ENCODE results near the gene EXO1. TPM values are rescaled to one million over a fixed set of nuclear protein-coding genes. Genes with fewer than 3 reads are reported as not detected.
"Not testable (repeated sequence)": the region's sequence is repeated elsewhere in the genome, so short reads cannot be mapped to it uniquely, and the experiment has no call there.

Gene EXO1
- total RNA-seq, 4 donors from 2014 or later = 0.94 to 8.2 (median 0.98) TPM; not detected in 1

GRCh38 chr1:241846862-241847539 lies 1.0 kb upstream of the EXO1 start:
- intact Hi-C loops (cut with DNase I) = no loop called here
- peak overlapping the region in 2 of 3 donors; percentile 67 to 91 for H3K4me3 ChIP-seq (replicated peaks in 1 of 3)
- 72 to 83% methylated on average over 4 of the region's 4 CpGs for WGBS, 2 donors
- no peaks in the 10 kb centered on the region for H3K9me3 ChIP-seq
- no peak for DNase-seq
- TF ChIP-seq, protein P1, sequence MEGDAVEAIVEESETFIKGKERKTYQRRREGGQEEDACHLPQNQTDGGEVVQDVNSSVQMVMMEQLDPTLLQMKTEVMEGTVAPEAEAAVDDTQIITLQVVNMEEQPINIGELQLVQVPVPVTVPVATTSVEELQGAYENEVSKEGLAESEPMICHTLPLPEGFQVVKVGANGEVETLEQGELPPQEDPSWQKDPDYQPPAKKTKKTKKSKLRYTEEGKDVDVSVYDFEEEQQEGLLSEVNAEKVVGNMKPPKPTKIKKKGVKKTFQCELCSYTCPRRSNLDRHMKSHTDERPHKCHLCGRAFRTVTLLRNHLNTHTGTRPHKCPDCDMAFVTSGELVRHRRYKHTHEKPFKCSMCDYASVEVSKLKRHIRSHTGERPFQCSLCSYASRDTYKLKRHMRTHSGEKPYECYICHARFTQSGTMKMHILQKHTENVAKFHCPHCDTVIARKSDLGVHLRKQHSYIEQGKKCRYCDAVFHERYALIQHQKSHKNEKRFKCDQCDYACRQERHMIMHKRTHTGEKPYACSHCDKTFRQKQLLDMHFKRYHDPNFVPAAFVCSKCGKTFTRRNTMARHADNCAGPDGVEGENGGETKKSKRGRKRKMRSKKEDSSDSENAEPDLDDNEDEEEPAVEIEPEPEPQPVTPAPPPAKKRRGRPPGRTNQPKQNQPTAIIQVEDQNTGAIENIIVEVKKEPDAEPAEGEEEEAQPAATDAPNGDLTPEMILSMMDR (IDR thresholded peaks at IDR 0.05) = no peak
- no peak for TF ChIP-seq POLR2A (IDR thresholded peaks at IDR 0.05)
- no peaks in the 10 kb centered on the region for H3K27me3 ChIP-seq
- H3K27ac ChIP-seq = peak overlapping the region; percentile 95 to 99 (median 98)
- peaks cover 9 to 12% of the 10 kb centered on the region in 2 donors for H3K4me1 ChIP-seq
- no peaks in the 10 kb centered on the region for H3K36me3 ChIP-seq

GRCh38 chr1:241847540-241847795 lies 536 bp upstream of the EXO1 start:
- H3K4me1 ChIP-seq = peaks cover 9 to 12% of the 10 kb centered on the region in 2 donors

GRCh38 chr1:241848686-241849344 lies 811 bp downstream of the EXO1 start:
- H3K27ac ChIP-seq = no peak overlapping the region
- no peak overlapping the region for H3K4me3 ChIP-seq (replicated peaks in 1 of 3)
- TF ChIP-seq POLR2A (IDR thresholded peaks at IDR 0.05) = no peak
- TF ChIP-seq, protein P1 (IDR thresholded peaks at IDR 0.05) = no peak
- H3K36me3 ChIP-seq = no peaks in the 10 kb centered on the region
- 5 to 10% methylated on average over 13 of the region's 13 CpGs for WGBS, 2 donors
- H3K27me3 ChIP-seq = no peaks in the 10 kb centered on the region
- peaks cover 9 to 12% of the 10 kb centered on the region in 2 donors for H3K4me1 ChIP-seq
- no peak for DNase-seq
- intact Hi-C loops (cut with DNase I) = no loop called here
- H3K9me3 ChIP-seq = no peaks in the 10 kb centered on the region

More at GRCh38 chr1:241847540-241847795, 536 bp upstream of the EXO1 start:
- no peak for TF ChIP-seq POLR2A (IDR thresholded peaks at IDR 0.05)
- DNase-seq = no peak
- Histone ChIP-seq H3K27ac (peak overlapping the region; percentile 95 to 99 (median 98)), H3K9me3 (no peaks in the 10 kb centered on the region), H3K36me3 (no peaks in the 10 kb centered on the region), H3K27me3 (no peaks in the 10 kb centered on the region), H3K4me3 (replicated peaks in 1 of 3) (peak overlapping the region; percentile 67 to 91 (median 78))
- intact Hi-C loops (cut with DNase I) = no loop called here
- 7 to 9% methylated on average over 6 of the region's 6 CpGs for WGBS, 2 donors

DNA sequence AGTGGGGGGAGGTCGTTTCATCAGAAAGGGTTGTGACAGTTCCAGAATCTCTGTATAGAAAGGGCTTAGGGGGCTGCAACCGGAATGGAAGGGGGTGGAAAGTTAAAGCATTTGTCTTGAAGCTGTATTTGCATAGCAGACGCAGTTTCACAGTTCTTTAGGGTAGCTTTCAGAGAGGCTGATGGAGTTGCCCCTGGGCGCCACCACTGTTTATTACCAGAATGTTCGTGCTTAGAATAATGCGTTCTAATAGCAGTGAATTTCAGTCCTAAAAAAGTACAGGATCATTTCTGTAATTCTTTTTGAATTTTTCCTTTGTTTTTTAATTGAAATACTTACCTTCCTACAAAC lies 1.3 kb downstream of the EXO1 start:
- no peak overlapping the region for H3K4me3 ChIP-seq (replicated peaks in 1 of 3)
- 51 to 53% methylated on average over 6 of the region's 6 CpGs for WGBS, 2 donors
- H3K27ac ChIP-seq = no peak overlapping the region
- no peak for TF ChIP-seq POLR2A (IDR thresholded peaks at IDR 0.05)
- H3K27me3 ChIP-seq = no peaks in the 10 kb centered on the region
- H3K9me3 ChIP-seq = no peaks in the 10 kb centered on the region
- H3K36me3 ChIP-seq = no peaks in the 10 kb centered on the region
- peaks cover 9 to 12% of the 10 kb centered on the region in 2 donors for H3K4me1 ChIP-seq
- DNase-seq = no peak
- intact Hi-C loops (cut with DNase I) = no loop called here

DNA sequence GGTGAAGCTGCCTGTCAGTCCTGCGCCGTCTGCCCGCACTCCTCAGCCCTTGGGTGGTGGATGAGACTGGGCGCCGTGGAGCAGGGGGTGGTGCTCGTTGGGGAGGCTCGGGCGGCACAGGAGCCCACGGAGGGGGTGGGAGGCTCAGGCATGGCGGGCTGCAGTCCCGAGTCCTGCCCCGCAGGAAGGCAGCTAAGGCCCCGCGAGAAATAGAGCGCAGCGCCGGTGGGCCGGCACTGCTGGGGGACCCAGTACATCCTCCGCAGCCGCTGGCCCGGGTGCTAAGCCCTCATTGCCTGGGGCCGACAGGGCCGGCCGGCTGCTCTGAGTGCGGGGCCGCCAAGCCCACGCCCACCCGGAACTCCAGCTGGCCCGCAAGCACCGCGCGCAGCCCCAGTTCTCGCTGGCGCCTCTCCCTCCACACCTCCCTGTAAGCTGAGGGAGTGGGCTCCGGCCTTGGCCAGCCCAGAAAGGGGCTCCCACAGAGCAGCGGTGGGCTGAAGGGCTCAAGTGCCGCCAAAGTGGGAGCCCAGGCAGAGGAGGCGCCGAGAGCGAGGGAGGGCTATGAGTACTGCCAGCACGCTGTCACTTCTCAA lies 7.6 kb downstream of the EXO1 start:
- H3K4me3 ChIP-seq (replicated peaks in 1 of 3); H3K27ac ChIP-seq; DNase-seq; intact Hi-C loops (cut with DNase I); H3K27me3 ChIP-seq; H3K9me3 ChIP-seq; H3K4me1 ChIP-seq; H3K36me3 ChIP-seq: not testable (repeated sequence)
- 96 to 99% methylated on average over 14 to 31 of the region's 41 CpGs for WGBS, 2 donors

- TF ChIP-seq, protein P1 (IDR thresholded peaks at IDR 0.05) = no peak
- TF ChIP-seq POLR2A (IDR thresholded peaks at IDR 0.05) = no peak
- no peaks in the 10 kb centered on the region for H3K4me1 ChIP-seq
- WGBS, 2 donors = 85 to 90% methylated on average over 6 of the region's 6 CpGs
- intact Hi-C loops (cut with DNase I) = no loop called here
- no peaks in the 10 kb centered on the region for H3K9me3 ChIP-seq
- no peak overlapping the region for H3K4me3 ChIP-seq (replicated peaks in 1 of 3)
- DNase-seq = no peak
- H3K27me3 ChIP-seq = no peaks in the 10 kb centered on the region
- H3K36me3 ChIP-seq = no peaks in the 10 kb centered on the region
- no peak overlapping the region for H3K27ac ChIP-seq
Measured at GRCh38 chr1:241857131-241857530, 9.1 kb downstream of the EXO1 start.

Data from thyroid gland (tissue), 4 donors.